Body of pancreas (tissue), 4 donors: Measurements from ENCODE around the gene RWDD4. TPM values are rescaled to one million over a fixed set of nuclear protein-coding genes. Genes with fewer than 3 reads are reported as not detected.

ENCODE experiments used
- ATAC-seq: fragments of 150-250 bp; one replicate; pipeline ENCODE4 v1.9.1; 2016
- DNase-seq, 4 donors: peaks; one replicate each; pipeline ENCODE4 v3.0.0-alpha.2; 2019
- H3K27ac ChIP-seq, 4 donors: fragments of 200-600 bp; sonication (generic); 1 replicate in 3 of 4; 2 replicates in 1 of 4; pipeline versions ENCODE4 v1.5.1 to v1.6.1; 2016 to 2019; ENCODE audit warnings: mild to moderate bottlenecking in 1 of 4, mixed read lengths in 1 of 4, moderate library complexity in 1 of 4
- H3K27me3 ChIP-seq, 2 donors: fragments of 200-600 bp; sonication (generic); one replicate each; pipeline ENCODE4 v1.6.0; 2016; ENCODE audit warnings: mild to moderate bottlenecking in 1 of 2
- H3K36me3 ChIP-seq, 2 donors: fragments of 200-600 bp; sonication (generic); replicated peaks in 1 of 2; 2 replicates each; pipeline ENCODE4 v1.5.1; 2016; ENCODE audit warnings: low read depth in 2 of 2; ENCODE audit not compliant: insufficient read depth in 1 of 2
- H3K4me1 ChIP-seq: fragments of 200-600 bp; sonication (generic); one replicate; pipeline ENCODE4 v1.6.0; 2016
- H3K4me3 ChIP-seq, 2 donors: fragments of 200-600 bp; sonication (generic); 1 replicate in 1 of 2; 2 replicates in 1 of 2; pipeline ENCODE4 v1.5.1; 2016 to 2019
- H3K9me3 ChIP-seq, 3 donors: fragments of 200-600 bp; sonication (generic); 1 replicate in 2 of 3; 2 replicates in 1 of 3; pipeline ENCODE4 v1.5.1; 2016
- CTCF ChIP-seq, 7 experiments: fragments of 450-650 bp in 4 of 7; fragments of 200-600 bp in 3 of 7; sonication (generic) in 3 of 7; IDR thresholded peaks; one replicate each; pipeline ENCODE4 v1.5.1; 2016 to 2019; ENCODE audit warnings: antibody characterized with exemption in 7 of 7
- POLR2A ChIP-seq, 3 donors: fragments of 450-650 bp; IDR thresholded peaks; one replicate each; pipeline ENCODE4 v1.6.1; 2016; ENCODE audit warnings: antibody characterized with exemption in 3 of 3, mild to moderate bottlenecking in 2 of 3
- WGBS, 2 donors: methylation state at CpG; one replicate each; pipeline ENCODE4 v1.1.5; 2017; 5-methylcytosine and 5-hydroxymethylcytosine counted together
- intact Hi-C: fragments of 100-400 bp; cut with DNase I; formaldehyde crosslinking; loops from one replicate; pipeline ENCODE4 v1.15.1; 2023
- total RNA-seq, 2 donors: library from RNA; depleted of rRNA; stranded (reverse); fragments of >200 nt; gene quantifications; one replicate each; pipeline ENCODE4 v1.1.0, GENCODE V29; 2016

Gene RWDD4
- total RNA-seq, 2 donors from 2014 or later: 15.2 to 23.3 TPM

GRCh38 chr4:183620421-183620820 lies 38.6 kb downstream of the RWDD4 start:
- intact Hi-C loops: no loop called here
- Histone ChIP-seq H3K4me1 (peaks cover 59% of the 10 kb centered on the region), H3K9me3 (no peaks in the 10 kb centered on the region), H3K27ac (peak overlapping the region in 3 of 4 donors; percentile 36 to 81 (median 80)), H3K27me3 (no peaks in the 10 kb centered on the region), H3K36me3 (no peaks in the 10 kb centered on the region), H3K4me3 (no peak overlapping the region)
- whole genome bisulfite sequencing, 2 donors: 47 to 60% methylated on average over 2 of the region's 2 CpGs
- TF ChIP-seq POLR2A (IDR thresholded peaks at IDR 0.05) (no peak), CTCF (IDR thresholded peaks at IDR 0.05) (no peak)
- ATAC-seq (no peak), DNase-seq (no peak)

- DNase-seq (peak; percentile 32 to 58 (median 39)), ATAC-seq (peak; percentile 47)
- peaks cover 59% of the 10 kb centered on the region for H3K4me1 ChIP-seq
- TF ChIP-seq CTCF (IDR thresholded peaks at IDR 0.05) (no peak), POLR2A (IDR thresholded peaks at IDR 0.05) (no peak)
- peak overlapping the region; percentile 67 to 81 (median 77) for H3K27ac ChIP-seq
- intact Hi-C loops: no loop called here
- H3K27me3 ChIP-seq: no peaks in the 10 kb centered on the region
- 15 to 24% methylated on average over 4 of the region's 4 CpGs for WGBS, 2 donors
- H3K4me3 ChIP-seq: no peak overlapping the region
- H3K36me3 ChIP-seq: no peaks in the 10 kb centered on the region
- H3K9me3 ChIP-seq: no peaks in the 10 kb centered on the region
Measured at GRCh38 chr4:183618681-183619080, 40.3 kb downstream of the RWDD4 start.

GRCh38 chr4:183617075-183617474 lies 41.9 kb downstream of the RWDD4 start:
- intact Hi-C loops: no loop called here
- Histone ChIP-seq H3K9me3 (no peaks in the 10 kb centered on the region), H3K27ac (peak overlapping the region in 3 of 4 donors; percentile 74 to 81 (median 80)), H3K36me3 (no peaks in the 10 kb centered on the region), H3K4me1 (peaks cover 53% of the 10 kb centered on the region), H3K27me3 (no peaks in the 10 kb centered on the region), H3K4me3 (no peak overlapping the region)
- WGBS, 2 donors: 93 to 97% methylated on average over 2 of the region's 2 CpGs
- TF ChIP-seq CTCF (IDR thresholded peaks at IDR 0.05) (no peak), POLR2A (IDR thresholded peaks at IDR 0.05) (no peak)
- ATAC-seq: no peak
- no peak for DNase-seq

GRCh38 chr4:183612329-183613250 lies 46.4 kb downstream of the RWDD4 start:
- ATAC-seq: no peak
- intact Hi-C loops: no loop called here
- H3K36me3 ChIP-seq: no peaks in the 10 kb centered on the region
- H3K4me3 ChIP-seq: no peak overlapping the region
- WGBS, 2 donors: 86 to 88% methylated on average over 19 to 20 of the region's 20 CpGs
- no peak overlapping the region for H3K27ac ChIP-seq
- no peak for TF ChIP-seq POLR2A (IDR thresholded peaks at IDR 0.05)
- TF ChIP-seq CTCF (IDR thresholded peaks at IDR 0.05): no peak
- peaks cover 23% of the 10 kb centered on the region for H3K4me1 ChIP-seq
- no peaks in the 10 kb centered on the region for H3K9me3 ChIP-seq
- no peak for DNase-seq
- H3K27me3 ChIP-seq: no peaks in the 10 kb centered on the region
